GM18873 (cell line): Measurements from ENCODE around the gene RPS3A.
"Not testable (repeated sequence)": the region's sequence is repeated elsewhere in the genome, so short reads cannot be mapped to it uniquely, and the experiment has no call there.

Experiments
- ATAC-seq: cut with Tn5 transposase; IDR thresholded peaks from one replicate; pipeline ENCODE4 v1.9.1; 2021; ENCODE audit warnings: mild to moderate bottlenecking, moderate library complexity, moderate number of reproducible peaks; ENCODE audit not compliant: unreplicated experiment, low FRiP score

The RPS3A gene

DNA sequence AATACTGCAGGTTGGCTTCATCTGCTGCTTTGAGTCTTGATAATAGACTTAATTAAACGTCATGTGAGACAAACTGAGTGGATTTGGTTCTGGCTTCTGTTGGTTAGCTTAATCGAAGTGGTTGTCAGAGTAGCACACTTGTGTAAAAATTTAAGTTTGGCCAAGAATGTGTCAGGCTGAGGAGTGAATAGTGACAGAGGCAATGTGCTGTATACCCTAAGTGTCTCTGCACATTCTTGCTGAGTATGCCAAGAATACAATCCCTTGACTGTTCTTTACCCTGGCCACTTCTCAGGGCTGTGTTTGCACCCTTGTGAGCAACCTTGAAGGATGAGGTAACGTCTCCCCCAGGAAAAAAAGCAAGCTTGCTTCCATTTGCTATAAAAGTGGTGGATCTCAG lies 14.9 kb downstream of the RPS3A start:
- no peak for ATAC-seq

DNA sequence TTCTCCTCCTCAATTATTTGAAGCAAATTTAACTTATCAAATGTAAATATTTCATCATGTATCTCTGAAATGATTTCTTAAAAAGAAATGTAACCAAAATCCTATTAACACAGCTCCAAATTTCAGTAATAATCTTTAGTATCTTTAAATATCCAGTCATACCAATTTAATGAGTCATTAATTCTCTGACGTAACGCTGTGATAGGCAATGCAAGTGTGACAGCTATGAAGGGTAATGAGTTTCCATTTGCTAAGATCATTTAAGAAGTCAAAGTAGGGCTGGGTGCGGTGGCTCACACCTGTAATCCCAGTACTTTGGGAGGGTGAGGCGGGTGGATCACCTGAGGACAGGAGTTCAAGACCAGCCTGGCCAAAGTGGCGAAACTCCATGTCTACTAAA lies 15.6 kb downstream of the RPS3A start:
- ATAC-seq, result no peak

DNA sequence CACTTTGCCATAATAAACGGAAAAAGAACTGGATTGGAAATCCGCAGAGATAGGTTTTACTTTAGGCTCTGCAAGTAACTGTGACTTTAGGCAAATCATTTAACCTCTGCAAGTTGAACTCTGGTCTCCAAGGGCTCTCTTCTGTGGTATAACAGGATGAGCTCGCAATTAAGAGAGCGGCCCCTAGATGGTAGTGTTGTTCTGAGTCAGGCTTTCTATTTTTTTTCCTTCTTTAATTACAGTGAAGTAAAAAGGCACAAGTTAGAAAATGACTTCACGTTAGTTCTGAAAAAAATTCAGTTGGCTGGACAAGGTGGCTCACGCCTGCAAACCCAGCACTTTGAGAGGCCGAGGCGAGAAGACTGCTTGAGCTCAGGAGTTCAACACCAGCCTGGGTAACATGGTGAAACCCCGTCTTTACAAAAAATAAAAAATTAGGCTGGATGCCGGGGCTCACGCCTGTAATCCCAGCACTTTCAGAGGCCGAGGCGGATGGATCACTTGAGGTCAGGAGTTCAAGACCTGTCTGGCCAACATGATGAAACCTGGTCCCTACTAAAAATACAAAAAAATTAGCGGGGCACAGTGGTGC lies 18.0 kb downstream of the RPS3A start:
- peak; percentile 83 for ATAC-seq

DNA sequence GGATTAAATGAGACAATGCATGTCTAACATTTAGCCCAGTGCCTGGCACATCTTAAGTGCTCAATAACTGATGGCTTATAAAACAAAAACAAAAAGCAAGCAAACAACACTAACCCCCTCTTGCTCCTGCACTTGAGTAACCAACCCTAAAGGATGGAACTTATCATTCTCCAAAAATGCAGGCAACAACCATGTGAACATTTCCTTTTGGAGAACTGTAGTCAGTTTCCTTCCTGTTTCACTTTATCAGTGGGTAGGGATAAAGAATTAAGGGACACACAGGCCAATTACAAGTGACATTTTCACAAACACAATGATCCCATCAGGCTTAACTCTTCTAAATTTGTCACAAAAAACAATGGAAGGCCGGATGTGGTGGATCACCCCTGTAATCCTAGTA lies 30.4 kb downstream of the RPS3A start:
- ATAC-seq, result no peak

DNA sequence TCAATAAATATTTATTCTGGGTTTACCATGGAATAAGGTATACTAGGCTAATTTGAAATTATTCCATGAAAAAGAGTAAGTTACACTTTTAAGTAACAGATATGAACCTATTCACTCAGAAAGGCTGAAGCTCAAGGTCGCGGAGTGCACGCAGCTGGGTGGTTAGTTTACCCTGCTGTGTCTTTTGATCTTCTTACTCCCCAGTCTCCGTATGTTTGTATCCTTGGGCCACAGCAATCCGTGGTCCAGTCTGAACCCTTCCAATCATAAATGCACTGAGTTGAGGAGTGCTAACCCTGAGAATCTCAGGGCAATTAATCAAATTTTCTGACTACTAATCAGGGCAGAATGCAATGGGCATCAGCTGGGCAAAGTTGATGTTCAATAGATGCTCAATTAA lies 33.9 kb downstream of the RPS3A start:
- no peak for ATAC-seq

DNA sequence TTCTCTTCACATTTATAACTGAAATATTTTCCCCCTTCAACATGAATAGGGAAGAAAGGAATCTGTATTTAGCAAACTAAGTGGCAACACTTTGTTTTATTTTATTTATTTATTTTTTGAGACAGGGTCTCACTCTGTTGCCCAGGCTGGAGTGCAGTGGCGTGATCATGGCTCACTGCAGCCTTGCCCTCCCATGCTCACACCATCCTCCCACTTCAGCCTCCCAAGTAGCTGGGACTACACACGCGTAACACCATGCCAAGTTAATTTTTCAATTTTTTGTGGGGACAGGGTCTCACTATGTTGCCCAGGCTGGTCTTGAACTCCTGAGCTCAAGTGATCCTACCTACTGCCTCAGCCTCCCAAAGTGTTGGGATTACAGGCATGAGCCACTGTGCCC lies 36.6 kb downstream of the RPS3A start:
- not testable (repeated sequence) for ATAC-seq

DNA sequence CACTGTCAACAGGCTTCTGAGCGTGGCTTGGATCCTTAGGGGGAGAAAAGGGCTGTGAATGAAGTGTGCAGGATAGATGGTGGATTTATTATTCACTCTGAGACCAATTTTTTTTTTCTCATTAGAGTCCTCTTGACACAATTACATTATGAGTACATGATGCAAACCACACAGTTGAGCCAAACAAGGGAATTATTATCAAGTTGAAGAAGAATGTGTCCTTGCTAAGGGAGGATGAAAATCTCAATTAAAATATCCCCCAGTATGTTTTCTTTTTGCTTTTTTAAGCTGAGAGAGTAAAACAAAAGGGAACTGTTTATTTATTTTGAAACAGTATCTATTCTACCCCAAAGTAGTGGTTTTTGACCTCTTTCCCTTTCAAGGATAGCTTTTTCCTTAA lies 40.4 kb downstream of the RPS3A start:
- no peak for ATAC-seq

DNA sequence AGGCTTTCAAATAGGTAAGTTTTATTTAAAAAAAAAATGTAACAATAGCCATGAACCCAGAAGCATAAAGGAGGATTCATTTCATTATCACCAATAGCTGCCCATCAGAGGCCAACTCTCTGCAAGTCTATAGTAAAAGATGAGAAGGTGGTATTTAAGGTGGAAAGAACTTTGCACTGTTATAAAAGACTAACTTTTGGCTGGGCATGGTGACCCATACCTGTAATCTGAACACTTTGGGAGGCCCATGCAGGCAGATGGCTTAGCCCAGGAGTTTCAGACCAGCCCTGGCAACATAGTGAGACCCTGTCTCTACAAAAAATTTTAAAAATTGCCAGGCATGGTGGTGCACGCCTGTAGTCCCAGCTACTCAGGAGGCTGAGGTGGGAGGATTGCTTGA lies 43.3 kb downstream of the RPS3A start:
- ATAC-seq, result no peak

DNA sequence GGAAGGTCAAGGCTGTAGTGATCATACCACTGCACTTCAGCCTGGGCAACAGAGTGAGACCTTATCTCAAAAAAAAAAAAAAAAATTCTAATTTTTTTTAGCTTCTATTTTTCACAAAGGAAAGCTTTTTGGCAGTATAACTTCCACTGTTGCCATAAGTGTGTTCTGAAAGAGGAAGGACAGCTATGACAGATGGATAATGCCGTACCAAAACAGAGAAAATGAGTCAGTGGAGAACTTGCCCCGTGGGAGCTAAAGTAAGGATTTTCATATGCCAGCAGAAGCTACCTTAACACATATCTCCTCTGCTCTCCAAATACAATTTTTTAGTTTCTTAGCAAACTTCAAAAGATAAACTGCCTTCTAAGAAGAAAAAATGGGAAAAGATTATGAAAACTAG lies 43.7 kb downstream of the RPS3A start:
- ATAC-seq, result no peak

DNA sequence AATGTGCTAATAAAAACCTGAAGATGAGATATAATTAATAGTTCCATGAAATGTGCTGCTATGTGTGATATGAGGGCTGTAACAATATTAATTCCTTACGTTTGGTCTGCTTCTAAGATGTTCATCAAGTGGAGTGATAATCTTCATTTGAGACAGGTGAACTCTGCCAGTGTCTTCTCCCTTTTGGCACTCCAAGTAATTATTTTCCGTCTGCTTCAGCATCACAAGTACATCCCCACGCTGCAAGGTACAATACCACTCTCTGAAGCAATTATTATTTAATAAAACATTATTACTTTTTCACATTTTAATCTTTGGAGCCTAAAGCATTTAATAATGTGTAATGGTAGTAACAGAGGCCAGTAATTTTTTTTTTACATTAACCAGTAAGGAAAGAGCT lies 44.4 kb downstream of the RPS3A start:
- ATAC-seq, result no peak

DNA sequence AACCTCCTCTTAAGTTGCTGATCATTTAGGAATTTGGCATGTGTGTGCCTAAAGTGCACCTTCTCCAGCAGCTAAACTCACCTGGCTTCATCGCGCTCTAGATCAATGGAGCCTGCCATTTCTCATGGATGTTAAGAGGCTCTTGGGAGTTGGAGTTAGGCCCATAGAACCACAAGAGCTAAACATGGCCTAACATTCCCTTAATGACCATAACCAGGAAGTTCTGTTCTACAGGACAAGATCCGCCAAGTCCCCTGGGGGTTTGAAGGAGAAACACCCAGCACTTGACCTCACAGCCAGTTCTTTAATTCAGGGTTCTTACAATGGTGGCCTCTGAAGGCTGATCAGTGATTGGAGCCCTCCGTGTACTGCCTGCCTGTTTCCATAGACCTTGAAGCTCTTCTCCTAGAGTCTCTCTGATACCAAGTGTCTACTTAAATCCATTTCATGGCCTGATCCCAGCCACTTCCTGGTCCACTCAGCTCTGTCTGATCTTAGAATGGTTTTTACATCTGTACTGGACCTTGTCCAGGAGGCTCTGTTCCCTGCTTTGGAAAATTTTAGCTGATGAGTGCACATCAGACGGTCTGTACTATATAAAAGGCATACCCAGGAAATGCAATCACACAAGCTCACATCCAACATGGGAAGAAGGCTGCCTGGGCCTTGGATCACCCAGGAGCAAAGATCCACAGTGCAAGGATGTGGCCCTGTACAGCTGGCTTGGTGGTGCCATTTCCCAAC lies 45.1 kb downstream of the RPS3A start:
- no peak for ATAC-seq

DNA sequence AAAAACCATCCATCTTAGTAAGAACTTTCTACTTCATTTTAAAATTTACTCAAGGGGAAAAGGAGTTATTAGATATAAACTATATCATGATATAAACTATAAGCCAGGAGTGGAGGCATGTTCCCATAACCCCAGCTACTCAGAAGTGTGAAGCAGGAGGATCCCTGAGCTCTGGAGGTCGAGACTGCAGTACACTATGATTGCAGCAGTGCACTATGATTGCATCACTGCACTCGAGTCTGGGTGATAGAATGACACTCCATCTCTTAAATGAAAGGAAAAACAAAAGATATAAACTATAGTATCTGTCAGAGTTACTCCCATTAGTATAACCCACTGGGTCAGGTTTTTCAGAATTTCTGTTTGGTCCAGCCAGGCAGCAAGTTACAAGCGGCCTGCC lies 47.6 kb downstream of the RPS3A start:
- no peak for ATAC-seq

DNA sequence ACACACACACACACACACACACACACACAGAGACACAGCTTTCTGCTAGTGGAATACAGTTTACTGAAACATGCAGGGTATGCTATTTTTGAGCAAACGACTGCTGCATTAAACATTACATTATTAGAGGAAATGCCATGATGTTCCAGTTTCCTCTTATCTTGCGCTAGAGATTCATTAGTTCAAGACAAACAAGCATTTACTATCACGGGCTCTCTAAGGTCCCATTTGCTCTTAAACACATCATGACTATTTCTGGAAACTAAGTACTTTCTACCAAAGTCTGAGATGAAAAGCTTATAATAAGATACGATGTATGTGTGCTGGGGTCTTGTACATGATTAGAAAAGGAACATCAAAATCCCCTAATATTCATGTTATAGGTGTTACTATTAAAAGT lies 48.8 kb downstream of the RPS3A start:
- ATAC-seq, result no peak

DNA sequence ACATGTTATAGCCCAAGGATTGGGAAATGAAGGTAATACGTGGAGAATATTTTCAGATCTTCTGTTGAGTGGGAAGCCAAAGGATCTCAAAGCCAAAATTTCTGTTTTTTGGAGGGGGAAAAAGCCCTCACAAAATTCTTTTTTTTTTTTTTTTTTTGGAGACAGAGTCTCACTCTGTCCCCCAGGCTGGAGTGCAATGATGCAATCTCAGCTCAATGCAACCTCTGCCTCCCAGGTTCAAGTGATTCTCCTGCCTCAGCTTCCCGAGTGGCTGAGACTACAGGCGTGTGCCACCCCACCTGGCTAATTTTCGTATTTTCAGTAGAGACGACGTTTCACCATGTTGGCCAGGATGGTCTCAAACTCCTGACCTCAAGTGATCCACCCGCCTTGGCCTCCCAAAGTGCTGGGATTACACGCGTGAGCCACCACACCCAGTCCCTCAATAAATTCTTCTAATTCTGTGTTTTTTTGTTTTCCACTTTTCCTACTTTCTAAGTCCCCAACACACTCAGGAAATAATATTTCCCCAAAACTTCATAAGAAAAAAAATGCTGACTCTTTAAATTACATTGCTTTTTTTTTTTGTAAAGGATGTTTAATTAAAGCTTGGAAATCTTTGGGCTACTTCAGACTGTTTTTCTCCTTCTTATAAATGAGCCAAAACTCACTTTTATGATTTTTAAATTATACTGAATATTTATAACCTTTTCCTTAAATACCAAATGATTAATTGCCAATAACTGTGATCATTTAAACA lies 51.6 kb downstream of the RPS3A start:
- no peak for ATAC-seq

DNA sequence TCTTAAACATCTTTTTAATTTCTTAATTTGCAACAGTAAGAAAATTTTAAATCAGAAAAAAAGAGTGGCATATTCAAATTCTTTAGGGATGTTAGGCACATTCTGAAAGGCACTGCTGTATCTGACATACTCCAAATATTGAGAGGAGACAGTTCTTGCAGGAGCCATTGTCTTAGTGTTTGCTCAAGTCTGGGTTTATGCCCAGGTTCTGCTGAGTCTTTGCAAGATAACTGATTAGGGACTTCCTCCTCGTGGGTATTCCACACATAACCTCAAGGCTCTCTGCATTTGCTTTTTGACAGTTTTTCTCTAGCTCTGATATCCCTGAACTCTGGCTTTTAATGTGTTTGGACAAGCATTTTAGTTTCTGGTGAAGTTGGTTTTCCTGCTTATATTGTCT lies 52.6 kb downstream of the RPS3A start:
- ATAC-seq, result no peak

DNA sequence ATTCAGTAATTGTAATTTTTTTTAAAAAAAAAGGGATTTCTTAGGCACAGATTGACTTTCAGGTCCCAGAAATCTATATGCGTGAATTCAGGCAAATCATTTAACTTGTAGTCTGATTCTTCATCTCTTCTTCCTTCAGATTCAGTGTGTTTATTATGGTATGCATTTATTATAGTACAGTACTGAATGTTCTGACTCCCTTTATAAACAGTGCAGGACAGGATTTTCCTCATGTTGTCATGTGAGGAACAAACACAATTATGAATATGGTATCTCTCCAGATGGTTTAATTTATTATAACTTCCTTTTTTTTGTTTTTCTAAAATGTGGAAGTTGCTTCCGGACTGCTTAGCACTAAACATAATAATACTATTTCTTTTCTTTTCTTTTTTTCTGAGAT lies 54.2 kb downstream of the RPS3A start:
- no peak for ATAC-seq
